K562 (cell line): Measurements from ENCODE around the gene ZNF571. TPM values are rescaled to one million over a fixed set of nuclear protein-coding genes. Genes with fewer than 3 reads are reported as not detected.

Source experiments
- ATF1 ChIP-seq, 2 experiments: fragments of 450-650 bp in 1 of 2; IDR thresholded peaks; 2 replicates each; pipeline ENCODE4 v1.6.1; 2016; ENCODE audit warnings: missing compliant biosample characterization in 1 of 2, missing genetic modification characterization in 1 of 2
- BHLHE40 ChIP-seq: IDR thresholded peaks from 2 replicates; pipeline ENCODE4 v1.6.1; 2011; ENCODE audit warnings: low read length, improper control_type of control experiment
- CEBPB ChIP-seq: fragments of 450-650 bp; IDR thresholded peaks from 2 replicates; pipeline ENCODE4 v1.6.1; 2016; ENCODE audit warnings: missing genetic modification characterization, missing compliant biosample characterization
- CXXC5 ChIP-seq: fragments of 250-450 bp; sonication (Bioruptor Pico); IDR thresholded peaks from 2 replicates; pipeline ENCODE4 v1.8.0; 2022; ENCODE audit warnings: inconsistent platforms, mild to moderate bottlenecking, moderate library complexity
- FOXJ2 ChIP-seq: fragments of 200-800 bp; sonication (Bioruptor generic); IDR thresholded peaks from 2 replicates; pipeline ENCODE4 v1.6.1; 2016; ENCODE audit warnings: missing genetic modification characterization, missing compliant biosample characterization
- KLF1 ChIP-seq: fragments of 450-650 bp; IDR thresholded peaks from 2 replicates; pipeline ENCODE4 v1.6.1; 2016; ENCODE audit warnings: missing genetic modification characterization, missing compliant biosample characterization
- KLF13 ChIP-seq: fragments of 450-650 bp; IDR thresholded peaks from 2 replicates; pipeline ENCODE4 v1.6.1; 2016; ENCODE audit warnings: missing genetic modification characterization, low read depth, mild to moderate bottlenecking, missing compliant biosample characterization, moderate library complexity, borderline replicate concordance
- NCOA6 ChIP-seq: fragments of 450-650 bp; IDR thresholded peaks from 2 replicates; pipeline ENCODE4 v1.6.1; 2017; ENCODE audit warnings: mild to moderate bottlenecking
- PHB2 ChIP-seq: fragments of 450-650 bp; IDR thresholded peaks from 2 replicates; pipeline ENCODE4 v1.6.1; 2017; ENCODE audit warnings: low read depth
- POU5F1 ChIP-seq: fragments of 150-350 bp; IDR thresholded peaks from 2 replicates; pipeline ENCODE4 v1.6.1; 2014; ENCODE audit warnings: borderline replicate concordance, low read length, low read depth, mild to moderate bottlenecking; ENCODE audit not compliant: partially characterized antibody
- TAF9B ChIP-seq: fragments of 450-650 bp; IDR thresholded peaks from 2 replicates; pipeline ENCODE4 v1.6.1; 2018; ENCODE audit warnings: mild to moderate bottlenecking; ENCODE audit not compliant: partially characterized antibody
- ZFPM2 ChIP-seq: fragments of 250-450 bp; sonication (Bioruptor Pico); IDR thresholded peaks from 2 replicates; pipeline ENCODE4 v1.5.1; 2022; ENCODE audit warnings: mild to moderate bottlenecking
- ZKSCAN3 ChIP-seq: fragments of 250-450 bp; sonication (Bioruptor Pico); IDR thresholded peaks from 2 replicates; pipeline ENCODE4 v1.4.0; 2020
- polyA plus RNA-seq, 8 experiments: library from polyadenylated mRNA; depleted of rRNA in 4 of 8; stranded (reverse) in 5 of 8; unstranded in 3 of 8; fragments of >200 nt; fragmentation: Nextera tagmentation in 2 of 8; fragmentation: Illumina TruSeq in 1 of 8; extraction: Ambion mirVana in 2 of 8; extraction: Trizol in 1 of 8; gene quantifications; 2 replicates each; pipeline versions ENCODE4 v1.2.1 to v1.2.3, GENCODE V29; 2011 to 2014; ENCODE audit warnings: inconsistent platforms in 1 of 8, missing spikeins in 1 of 8
- total RNA-seq, 7 experiments: library from RNA; depleted of rRNA in 6 of 7; stranded (reverse); fragments of >200 nt in 6 of 7; fragmentation: Illumina TruSeq in 2 of 7; extraction: Trizol in 2 of 7; gene quantifications; 2 replicates each; pipeline versions ENCODE4 v1.2.1 to v1.2.3, GENCODE V29; 2011 to 2021; ENCODE audit warnings: low replicate concordance in 1 of 7
- TF ChIP-seq, protein P1 (sequence below): fragments of 450-650 bp; IDR thresholded peaks from 2 replicates; pipeline ENCODE4 v1.6.1; 2016; ENCODE audit warnings: missing biosample characterization, missing genetic modification characterization
- TF ChIP-seq, protein P2 (sequence below): sonication (generic); formaldehyde crosslinking; IDR thresholded peaks from 2 replicates; pipeline ENCODE4 v1.8.0; 2022; ENCODE audit warnings: mild to moderate bottlenecking, missing genetic modification reagents
- TF ChIP-seq, protein P3 (sequence below): conservative IDR thresholded peaks from 2 replicates; pipeline ENCODE4 v1.6.1; 2011; ENCODE audit warnings: low read depth, mild to moderate bottlenecking, low read length; ENCODE audit not compliant: control insufficient read depth
- TF ChIP-seq, protein P4 (sequence below), 2 experiments: fragments of 450-650 bp; conservative IDR thresholded peaks; 2 replicates each; pipeline ENCODE4 v1.6.1; 2017; ENCODE audit warnings: mild to moderate bottlenecking in 2 of 2, moderate library complexity in 2 of 2

Gene ZNF571
- total and polyA plus RNA-seq, 9 of the 15 experiments (the other 6 are each of a cell fraction or from before 2014, with no cell fraction given): 0.82 to 3.9 (median 2.0) TPM

DNA sequence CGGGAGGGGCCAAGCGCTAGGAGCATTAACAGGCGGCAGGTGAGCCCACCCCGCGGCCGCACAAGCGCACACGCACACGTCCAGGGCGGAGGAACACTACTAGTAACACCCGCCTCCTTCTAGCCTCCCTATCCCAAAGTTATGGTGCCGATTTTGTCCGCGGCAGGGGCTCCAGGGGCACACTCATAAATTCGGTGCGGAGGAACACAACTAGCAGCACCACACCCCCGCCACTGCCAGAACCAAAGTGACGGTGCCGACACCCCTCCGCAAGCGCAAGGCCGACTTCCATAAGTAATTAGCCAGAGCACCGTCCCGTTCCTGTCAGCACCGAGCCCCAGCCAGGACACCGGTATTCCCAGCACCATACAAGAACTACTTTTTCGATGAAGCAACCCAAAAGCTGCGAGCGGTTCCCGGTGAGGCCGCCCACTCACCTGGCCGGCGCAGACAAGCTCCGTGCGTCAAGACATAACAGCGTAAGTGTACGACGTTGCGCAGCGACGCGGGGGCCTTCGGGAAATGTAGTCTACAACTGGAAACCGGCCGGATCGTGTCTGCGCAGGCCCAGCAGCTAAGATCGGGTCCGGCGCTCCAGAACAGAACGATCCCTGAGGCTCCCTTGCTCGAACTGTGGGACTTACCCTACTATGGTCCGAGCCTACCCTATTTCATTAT, at the start of gene ZNF571, which contains the start of gene ZNF540 (continued):
- TF ChIP-seq, protein P1, sequence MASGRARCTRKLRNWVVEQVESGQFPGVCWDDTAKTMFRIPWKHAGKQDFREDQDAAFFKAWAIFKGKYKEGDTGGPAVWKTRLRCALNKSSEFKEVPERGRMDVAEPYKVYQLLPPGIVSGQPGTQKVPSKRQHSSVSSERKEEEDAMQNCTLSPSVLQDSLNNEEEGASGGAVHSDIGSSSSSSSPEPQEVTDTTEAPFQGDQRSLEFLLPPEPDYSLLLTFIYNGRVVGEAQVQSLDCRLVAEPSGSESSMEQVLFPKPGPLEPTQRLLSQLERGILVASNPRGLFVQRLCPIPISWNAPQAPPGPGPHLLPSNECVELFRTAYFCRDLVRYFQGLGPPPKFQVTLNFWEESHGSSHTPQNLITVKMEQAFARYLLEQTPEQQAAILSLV: peak; percentile 27; the same call in 1 of the 2 replicates
- TF ChIP-seq NCOA6 (peak; percentile 97), BHLHE40 (peak; percentile 23; the same call in 1 of the 2 replicates), ZFPM2 (CRISPR knock-in tag) (no peak), FOXJ2 (peak; percentile 57; the same call in 1 of the 2 replicates), KLF13 (tag) (peak; percentile 56; the same call in 1 of the 2 replicates), PHB2 (no peak), ATF1 (CRISPR knock-in tag; IDR thresholded peaks at IDR 0.05) (peak; percentile 51; the same call in 1 of the 2 replicates), ATF1 (tag; IDR thresholded peaks at IDR 0.05) (peak; percentile 96), POU5F1 (no peak), KLF1 (tag) (peak; percentile 57; the same call in 1 of the 2 replicates), ZKSCAN3 (CRISPR knock-in tag) (no peak), CXXC5 (CRISPR knock-in tag) (peak; percentile 88), TAF9B (peak; percentile 28), CEBPB (tag) (peak; percentile 97)
- TF ChIP-seq, protein P2, sequence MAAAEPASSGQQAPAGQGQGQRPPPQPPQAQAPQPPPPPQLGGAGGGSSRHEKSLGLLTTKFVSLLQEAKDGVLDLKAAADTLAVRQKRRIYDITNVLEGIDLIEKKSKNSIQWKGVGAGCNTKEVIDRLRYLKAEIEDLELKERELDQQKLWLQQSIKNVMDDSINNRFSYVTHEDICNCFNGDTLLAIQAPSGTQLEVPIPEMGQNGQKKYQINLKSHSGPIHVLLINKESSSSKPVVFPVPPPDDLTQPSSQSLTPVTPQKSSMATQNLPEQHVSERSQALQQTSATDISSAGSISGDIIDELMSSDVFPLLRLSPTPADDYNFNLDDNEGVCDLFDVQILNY (CRISPR knock-in tag): no peak
- TF ChIP-seq, protein P3, sequence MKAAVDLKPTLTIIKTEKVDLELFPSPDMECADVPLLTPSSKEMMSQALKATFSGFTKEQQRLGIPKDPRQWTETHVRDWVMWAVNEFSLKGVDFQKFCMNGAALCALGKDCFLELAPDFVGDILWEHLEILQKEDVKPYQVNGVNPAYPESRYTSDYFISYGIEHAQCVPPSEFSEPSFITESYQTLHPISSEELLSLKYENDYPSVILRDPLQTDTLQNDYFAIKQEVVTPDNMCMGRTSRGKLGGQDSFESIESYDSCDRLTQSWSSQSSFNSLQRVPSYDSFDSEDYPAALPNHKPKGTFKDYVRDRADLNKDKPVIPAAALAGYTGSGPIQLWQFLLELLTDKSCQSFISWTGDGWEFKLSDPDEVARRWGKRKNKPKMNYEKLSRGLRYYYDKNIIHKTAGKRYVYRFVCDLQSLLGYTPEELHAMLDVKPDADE: 0 out of 2 replicates have a peak, but pooled peaks have one; percentile 46
- TF ChIP-seq, protein P4, sequence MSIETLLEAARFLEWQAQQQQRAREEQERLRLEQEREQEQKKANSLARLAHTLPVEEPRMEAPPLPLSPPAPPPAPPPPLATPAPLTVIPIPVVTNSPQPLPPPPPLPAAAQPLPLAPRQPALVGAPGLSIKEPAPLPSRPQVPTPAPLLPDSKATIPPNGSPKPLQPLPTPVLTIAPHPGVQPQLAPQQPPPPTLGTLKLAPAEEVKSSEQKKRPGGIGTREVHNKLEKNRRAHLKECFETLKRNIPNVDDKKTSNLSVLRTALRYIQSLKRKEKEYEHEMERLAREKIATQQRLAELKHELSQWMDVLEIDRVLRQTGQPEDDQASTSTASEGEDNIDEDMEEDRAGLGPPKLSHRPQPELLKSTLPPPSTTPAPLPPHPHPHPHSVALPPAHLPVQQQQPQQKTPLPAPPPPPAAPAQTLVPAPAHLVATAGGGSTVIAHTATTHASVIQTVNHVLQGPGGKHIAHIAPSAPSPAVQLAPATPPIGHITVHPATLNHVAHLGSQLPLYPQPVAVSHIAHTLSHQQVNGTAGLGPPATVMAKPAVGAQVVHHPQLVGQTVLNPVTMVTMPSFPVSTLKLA (conservative IDR thresholded peaks at IDR 0.05): peak in 1 of 2 experiments; percentile 48; a peak in 1 of 4 replicates
